Liver (tissue), 3 donors: ENCODE results near the gene PTPN14.

Experiments used
- ATF3 ChIP-seq: IDR thresholded peaks from 2 replicates; pipeline ENCODE4 v1.6.1; 2016; ENCODE audit warnings: antibody characterized with exemption
- CTCF ChIP-seq: fragments of 150-350 bp; IDR thresholded peaks from 2 replicates; pipeline ENCODE4 v1.5.1; 2017; ENCODE audit warnings: improper control_type of control experiment, low read depth, low read length; ENCODE audit not compliant: missing input control
- FOXA1 ChIP-seq: IDR thresholded peaks from 2 replicates; pipeline ENCODE4 v1.6.1; 2016; ENCODE audit warnings: antibody characterized with exemption
- FOXA2 ChIP-seq: IDR thresholded peaks from 2 replicates; pipeline ENCODE4 v1.6.1; 2016; ENCODE audit warnings: antibody characterized with exemption
- GABPA ChIP-seq, 2 donors: IDR thresholded peaks in 1 of 2; conservative IDR thresholded peaks in 1 of 2; 2 replicates each; pipeline ENCODE4 v1.6.1; 2016; ENCODE audit warnings: antibody characterized with exemption in 2 of 2, mild to moderate bottlenecking in 1 of 2, moderate library complexity in 1 of 2
- HNF4A ChIP-seq, 2 donors: conservative IDR thresholded peaks; 2 replicates each; pipeline ENCODE4 v1.6.1; 2016; ENCODE audit warnings: antibody characterized with exemption in 2 of 2, mild to moderate bottlenecking in 2 of 2
- JUND ChIP-seq, 2 donors: IDR thresholded peaks; 2 replicates each; pipeline ENCODE4 v1.6.1; 2016; ENCODE audit warnings: antibody characterized with exemption in 2 of 2
- MAX ChIP-seq: IDR thresholded peaks from 2 replicates; pipeline ENCODE4 v1.6.1; 2016; ENCODE audit warnings: antibody characterized with exemption
- RAD21 ChIP-seq, 2 donors: IDR thresholded peaks; 2 replicates each; pipeline ENCODE4 v1.6.1; 2016; ENCODE audit warnings: antibody characterized with exemption in 2 of 2, mild to moderate bottlenecking in 2 of 2
- REST ChIP-seq: IDR thresholded peaks from 2 replicates; pipeline ENCODE4 v1.6.1; 2016; ENCODE audit warnings: antibody characterized with exemption, mild to moderate bottlenecking
- RXRA ChIP-seq, 2 donors: IDR thresholded peaks; 2 replicates each; pipeline ENCODE4 v1.6.1; 2017 to 2018; ENCODE audit warnings: antibody characterized with exemption in 2 of 2, mild to moderate bottlenecking in 1 of 2
- SP1 ChIP-seq: IDR thresholded peaks from 2 replicates; pipeline ENCODE4 v1.6.1; 2018; ENCODE audit warnings: antibody characterized with exemption, mild to moderate bottlenecking
- TAF1 ChIP-seq: conservative IDR thresholded peaks from 2 replicates; pipeline ENCODE4 v1.6.1; 2016; ENCODE audit warnings: antibody characterized with exemption, mild to moderate bottlenecking
- ZBTB33 ChIP-seq: IDR thresholded peaks from 2 replicates; pipeline ENCODE4 v1.6.1; 2016; ENCODE audit warnings: antibody characterized with exemption
- donor health status: healthy.
- donor health status: healthy.

- TF ChIP-seq CTCF, result no peak
- TF ChIP-seq REST, result no peak
- no peak for TF ChIP-seq RAD21 (IDR thresholded peaks at IDR 0.05)
- TF ChIP-seq ATF3, result no peak
- TF ChIP-seq JUND (IDR thresholded peaks at IDR 0.05), result no peak
- no peak for TF ChIP-seq FOXA2
- no peak for TF ChIP-seq HNF4A (conservative IDR thresholded peaks at IDR 0.05)
- TF ChIP-seq TAF1, result no peak
- no peak for TF ChIP-seq RXRA (IDR thresholded peaks at IDR 0.05)
- TF ChIP-seq ZBTB33, result no peak
- no peak for TF ChIP-seq MAX
- TF ChIP-seq FOXA1, result no peak
- TF ChIP-seq GABPA (IDR thresholded peaks at IDR 0.05 in 1 of 2, conservative IDR thresholded peaks at IDR 0.05 in 1 of 2), result no peak
- TF ChIP-seq SP1, result no peak
These were observed 79.0 kb downstream of the PTPN14 start for GRCh38 chr1:214472364-214472763.
